Muscle of arm (tissue), 12 donors: Measurements from ENCODE around the gene KLF15. TPM values are rescaled to one million over a fixed set of nuclear protein-coding genes. Genes with fewer than 3 reads are reported as not detected.
"Not testable (repeated sequence)": the region's sequence is repeated elsewhere in the genome, so short reads cannot be mapped to it uniquely, and the experiment has no call there.

Experiments
- DNase-seq: peaks from one replicate; pipeline ENCODE4 v3.0.0-alpha.2; 2013
- polyA plus RNA-seq, 12 donors: library from polyadenylated mRNA; unstranded; fragments of 120-200 nt; gene quantifications; one replicate each; pipeline ENCODE4 v1.2.1, GENCODE V29; 2013; ENCODE audit not compliant: insufficient read length in 12 of 12

The KLF15 gene
- polyA plus RNA-seq, 12 donors: 0.42 to 2.0 (median 0.90) TPM; not detected in 2

GRCh38 chr3:126348308-126348920, 8.8 kb downstream of the KLF15 start:
- DNase-seq: no peak

GRCh38 chr3:126347543-126348161, 9.6 kb downstream of the KLF15 start:
- DNase-seq: no peak

GRCh38 chr3:126346466-126346865, 10.7 kb downstream of the KLF15 start:
- no peak for DNase-seq

GRCh38 chr3:126345641-126346460, 11.4 kb downstream of the KLF15 start:
- no peak for DNase-seq

- DNase-seq: no peak
Observed at GRCh38 chr3:126345231-126345630, 12.0 kb downstream of the KLF15 start.

- no peak for DNase-seq
Observed at GRCh38 chr3:126344380-126345041, 12.7 kb downstream of the KLF15 start.

GRCh38 chr3:126343649-126344035, 13.6 kb downstream of the KLF15 start:
- DNase-seq: no peak

GRCh38 chr3:126342991-126343648, 14.1 kb downstream of the KLF15 start:
- no peak for DNase-seq

GRCh38 chr3:126342211-126342610, 15.0 kb downstream of the KLF15 start:
- no peak for DNase-seq

- DNase-seq: no peak
Observed at GRCh38 chr3:126341755-126342150, 15.5 kb downstream of the KLF15 start.

- DNase-seq: no peak
Observed at GRCh38 chr3:126340943-126341754, 16.1 kb downstream of the KLF15 start.

- no peak for DNase-seq
Observed at GRCh38 chr3:126340596-126340942, 16.6 kb downstream of the KLF15 start.

GRCh38 chr3:126340081-126340511, 17.1 kb downstream of the KLF15 start:
- DNase-seq: no peak

GRCh38 chr3:126339466-126339865, 17.7 kb downstream of the KLF15 start:
- no peak for DNase-seq

GRCh38 chr3:126338790-126339288, 18.4 kb downstream of the KLF15 start:
- DNase-seq: no peak

GRCh38 chr3:126337980-126338651, 19.1 kb downstream of the KLF15 start:
- no peak for DNase-seq

- not testable (repeated sequence) for DNase-seq
Observed at GRCh38 chr3:126331812-126332336, 25.3 kb downstream of the KLF15 start.

- no peak for DNase-seq
Observed at GRCh38 chr3:126329927-126330725, 27.1 kb downstream of the KLF15 start.

- no peak for DNase-seq
Observed at GRCh38 chr3:126326629-126327028, 30.6 kb downstream of the KLF15 start.
